RWPE2 (cell line): ENCODE measurements around the gene CARD14.
"Not testable (repeated sequence)": the region's sequence is repeated elsewhere in the genome, so short reads cannot be mapped to it uniquely, and the experiment has no call there.

Experiments
- ATAC-seq: fragments of 200-7000 bp; cut with Tn5 transposase; 3 replicates; pipeline ENCODE4 v1.9.1; 2021; ENCODE audit warnings: low read depth
- DNase-seq: peaks from one replicate; pipeline ENCODE4 v3.0.0-alpha.2; 2020; ENCODE audit warnings: low spot score
- H3K27ac ChIP-seq: fragments of 450-650 bp; 2 replicates; pipeline ENCODE4 v1.5.1; 2017; ENCODE audit warnings: mild to moderate bottlenecking; ENCODE audit not compliant: poor library complexity, severe bottlenecking
- H3K27me3 ChIP-seq: fragments of 250-450 bp; sonication (Bioruptor Pico); 2 replicates; pipeline ENCODE4 v1.5.1; 2021; ENCODE audit warnings: mild to moderate bottlenecking, moderate library complexity; ENCODE audit not compliant: insufficient read depth, poor library complexity, severe bottlenecking
- H3K36me3 ChIP-seq: fragments of 250-450 bp; sonication (Bioruptor Pico); 2 replicates; pipeline ENCODE4 v1.5.1; 2020; ENCODE audit warnings: low read depth, mild to moderate bottlenecking, moderate library complexity
- H3K4me1 ChIP-seq: fragments of 250-450 bp; sonication (Bioruptor Pico); 2 replicates; pipeline ENCODE4 v1.5.1; 2021; ENCODE audit warnings: mild to moderate bottlenecking, moderate library complexity; ENCODE audit not compliant: insufficient read depth, poor library complexity, severe bottlenecking
- H3K4me3 ChIP-seq: fragments of 250-450 bp; sonication (Bioruptor Pico); 2 replicates; pipeline ENCODE4 v1.5.1; 2021; ENCODE audit warnings: mild to moderate bottlenecking, moderate library complexity; ENCODE audit not compliant: severe bottlenecking
- H3K9me3 ChIP-seq: fragments of 250-450 bp; sonication (Bioruptor Pico); 2 replicates; pipeline ENCODE4 v1.5.1; 2021; ENCODE audit warnings: mild to moderate bottlenecking, moderate library complexity; ENCODE audit not compliant: severe bottlenecking
- CTCF ChIP-seq: fragments of 450-650 bp; IDR thresholded peaks from one replicate; pipeline ENCODE4 v1.5.1; 2017; ENCODE audit warnings: mild to moderate bottlenecking, moderate library complexity; ENCODE audit not compliant: poor library complexity, severe bottlenecking

CARD14 gene

GRCh38 chr17:80256034-80256350, 86.2 kb downstream of the CARD14 start:
- DNase-seq (no peak), ATAC-seq (no peak)
- H3K4me1 ChIP-seq = peaks cover 16% of the 10 kb centered on the region
- no peak overlapping the region for H3K4me3 ChIP-seq
- H3K9me3 ChIP-seq = no peaks in the 10 kb centered on the region
- peak overlapping the region; percentile 84 for H3K27ac ChIP-seq
- TF ChIP-seq CTCF = no peak
- H3K27me3 ChIP-seq = no peaks in the 10 kb centered on the region
- no peaks in the 10 kb centered on the region for H3K36me3 ChIP-seq

GRCh38 chr17:80257716-80258213, 87.9 kb downstream of the CARD14 start:
- ATAC-seq = no peak

GRCh38 chr17:80258296-80258695, 88.5 kb downstream of the CARD14 start:
- not testable (repeated sequence) for ATAC-seq, H3K27me3 ChIP-seq, DNase-seq, H3K9me3 ChIP-seq, H3K4me3 ChIP-seq, H3K36me3 ChIP-seq
- Histone ChIP-seq H3K27ac (peak overlapping the region; percentile 71), H3K4me1 (peaks cover 27% of the 10 kb centered on the region)

More at GRCh38 chr17:80257716-80258213, 87.9 kb downstream of the CARD14 start:
- DNase-seq = no peak
- Histone ChIP-seq H3K4me1 (peaks cover 24% of the 10 kb centered on the region), H3K9me3 (no peaks in the 10 kb centered on the region), H3K27ac (no peak overlapping the region), H3K27me3 (no peaks in the 10 kb centered on the region), H3K36me3 (no peaks in the 10 kb centered on the region), H3K4me3 (no peak overlapping the region)
- TF ChIP-seq CTCF = no peak
